DND-41 (cell line): ENCODE results near the gene LDHAL6B.
"Not testable (repeated sequence)": the region's sequence is repeated elsewhere in the genome, so short reads cannot be mapped to it uniquely, and the experiment has no call there.

Experiments
- ATAC-seq: fragments of 200-7000 bp; cut with Tn5 transposase; 3 replicates; pipeline ENCODE4 v1.9.1; 2021; ENCODE audit warnings: low read depth; ENCODE audit not compliant: insufficient read depth
- DNase-seq: peaks from one replicate; pipeline ENCODE4 v3.0.0-alpha.2; 2020
- H2AFZ ChIP-seq: 2 replicates; pipeline ENCODE4 v1.6.0; 2012; ENCODE audit warnings: low read depth, low read length
- H3K27ac ChIP-seq: 2 replicates; pipeline ENCODE4 v1.5.1; 2012; ENCODE audit warnings: low read length, inconsistent platforms
- H3K27me3 ChIP-seq: fragments of 200-600 bp; sonication (generic); 2 replicates; pipeline ENCODE4 v1.6.0; 2012; ENCODE audit warnings: low read length, mild to moderate bottlenecking, inconsistent platforms; ENCODE audit not compliant: insufficient read depth, poor library complexity
- H3K36me3 ChIP-seq: 2 replicates; pipeline ENCODE4 v1.5.1; 2012; ENCODE audit warnings: low read length, inconsistent platforms; ENCODE audit not compliant: insufficient read depth
- H3K4me1 ChIP-seq: 2 replicates; pipeline ENCODE4 v1.5.1; 2012; ENCODE audit warnings: mild to moderate bottlenecking, low read length; ENCODE audit not compliant: insufficient read depth
- H3K4me2 ChIP-seq: 2 replicates; pipeline ENCODE4 v1.6.0; 2012; ENCODE audit warnings: mild to moderate bottlenecking, moderate library complexity, low read length, inconsistent platforms; ENCODE audit not compliant: insufficient read depth
- H3K4me3 ChIP-seq, 2 experiments: fragments of 200-600 bp in 1 of 2; shearing (Covaris generic) in 1 of 2; 2 replicates each; pipeline ENCODE4 v1.5.1; 2012 to 2016; ENCODE audit warnings: inconsistent platforms in 2 of 2, low read length in 2 of 2, mild to moderate bottlenecking in 2 of 2, low read depth in 1 of 2, moderate library complexity in 1 of 2
- H3K79me2 ChIP-seq: 2 replicates; pipeline ENCODE4 v1.6.0; 2012; ENCODE audit warnings: low read length, inconsistent platforms; ENCODE audit not compliant: insufficient read depth
- H3K9ac ChIP-seq: 2 replicates; pipeline ENCODE4 v1.6.0; 2012; ENCODE audit warnings: low read depth, mild to moderate bottlenecking, inconsistent platforms, low read length, moderate library complexity
- H3K9me3 ChIP-seq: 2 replicates; pipeline ENCODE4 v1.5.1; 2012; ENCODE audit warnings: low read length, moderate library complexity, mild to moderate bottlenecking, inconsistent platforms; ENCODE audit not compliant: insufficient read depth, severe bottlenecking
- H4K20me1 ChIP-seq: 2 replicates; pipeline ENCODE4 v1.6.0; 2012; ENCODE audit warnings: low read length; ENCODE audit not compliant: insufficient read depth
- EZH2 ChIP-seq: IDR thresholded peaks from 3 replicates; pipeline ENCODE4 v1.6.1; 2012; ENCODE audit warnings: borderline replicate concordance, low read depth, mild to moderate bottlenecking, moderate library complexity, low read length, inconsistent platforms; ENCODE audit not compliant: severe bottlenecking
- TF ChIP-seq, protein P1 (sequence below): IDR thresholded peaks from 2 replicates; pipeline ENCODE4 v1.5.1; 2012; ENCODE audit warnings: borderline replicate concordance, low read length, moderate library complexity, mild to moderate bottlenecking; ENCODE audit not compliant: poor library complexity, severe bottlenecking; ENCODE audit errors: extremely low read depth

The LDHAL6B gene

GRCh38 chr15:59158701-59159034 is 48.0 kb upstream of the LDHAL6B start:
- Histone ChIP-seq H4K20me1 (no peaks in the 10 kb centered on the region), H3K4me3 (no peak overlapping the region), H3K79me2 (no peaks in the 10 kb centered on the region), H3K9ac (no peak overlapping the region), H2AFZ (no peak overlapping the region), H3K9me3 (no peaks in the 10 kb centered on the region), H3K36me3 (no peaks in the 10 kb centered on the region), H3K4me2 (no peak overlapping the region), H3K27me3 (no peaks in the 10 kb centered on the region), H3K27ac (no peak overlapping the region), H3K4me1 (no peaks in the 10 kb centered on the region)
- TF ChIP-seq EZH2, result no peak
- TF ChIP-seq, protein P1, sequence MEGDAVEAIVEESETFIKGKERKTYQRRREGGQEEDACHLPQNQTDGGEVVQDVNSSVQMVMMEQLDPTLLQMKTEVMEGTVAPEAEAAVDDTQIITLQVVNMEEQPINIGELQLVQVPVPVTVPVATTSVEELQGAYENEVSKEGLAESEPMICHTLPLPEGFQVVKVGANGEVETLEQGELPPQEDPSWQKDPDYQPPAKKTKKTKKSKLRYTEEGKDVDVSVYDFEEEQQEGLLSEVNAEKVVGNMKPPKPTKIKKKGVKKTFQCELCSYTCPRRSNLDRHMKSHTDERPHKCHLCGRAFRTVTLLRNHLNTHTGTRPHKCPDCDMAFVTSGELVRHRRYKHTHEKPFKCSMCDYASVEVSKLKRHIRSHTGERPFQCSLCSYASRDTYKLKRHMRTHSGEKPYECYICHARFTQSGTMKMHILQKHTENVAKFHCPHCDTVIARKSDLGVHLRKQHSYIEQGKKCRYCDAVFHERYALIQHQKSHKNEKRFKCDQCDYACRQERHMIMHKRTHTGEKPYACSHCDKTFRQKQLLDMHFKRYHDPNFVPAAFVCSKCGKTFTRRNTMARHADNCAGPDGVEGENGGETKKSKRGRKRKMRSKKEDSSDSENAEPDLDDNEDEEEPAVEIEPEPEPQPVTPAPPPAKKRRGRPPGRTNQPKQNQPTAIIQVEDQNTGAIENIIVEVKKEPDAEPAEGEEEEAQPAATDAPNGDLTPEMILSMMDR, result no peak
- ATAC-seq (no peak), DNase-seq (no peak)

GRCh38 chr15:59159210-59159609 is 47.4 kb upstream of the LDHAL6B start:
- no peak for ATAC-seq
- H3K9ac ChIP-seq, result no peak overlapping the region
- no peak for DNase-seq
- no peaks in the 10 kb centered on the region for H3K36me3 ChIP-seq
- H3K79me2 ChIP-seq, result no peaks in the 10 kb centered on the region
- H2AFZ ChIP-seq, result no peak overlapping the region
- TF ChIP-seq, protein P1, result no peak
- TF ChIP-seq EZH2, result no peak
- H3K27me3 ChIP-seq, result no peaks in the 10 kb centered on the region
- no peaks in the 10 kb centered on the region for H4K20me1 ChIP-seq
- no peak overlapping the region for H3K27ac ChIP-seq
- H3K4me3 ChIP-seq, result no peak overlapping the region
- H3K9me3 ChIP-seq, result no peaks in the 10 kb centered on the region
- no peaks in the 10 kb centered on the region for H3K4me1 ChIP-seq
- H3K4me2 ChIP-seq, result no peak overlapping the region

GRCh38 chr15:59160880-59161593 is 45.6 kb upstream of the LDHAL6B start:
- ATAC-seq (no peak), DNase-seq (no peak)
- H3K4me3 ChIP-seq, result no peak overlapping the region
- TF ChIP-seq, protein P1, result peak; percentile 51
- no peak for TF ChIP-seq EZH2
- no peaks in the 10 kb centered on the region for H3K27me3 ChIP-seq
- H3K4me1 ChIP-seq, result no peaks in the 10 kb centered on the region
- no peaks in the 10 kb centered on the region for H3K9me3 ChIP-seq
- H3K36me3 ChIP-seq, result no peaks in the 10 kb centered on the region
- H3K27ac ChIP-seq, result no peak overlapping the region
- no peak overlapping the region for H2AFZ ChIP-seq
- no peaks in the 10 kb centered on the region for H4K20me1 ChIP-seq
- no peaks in the 10 kb centered on the region for H3K79me2 ChIP-seq
- no peak overlapping the region for H3K4me2 ChIP-seq
- H3K9ac ChIP-seq, result no peak overlapping the region

DNA sequence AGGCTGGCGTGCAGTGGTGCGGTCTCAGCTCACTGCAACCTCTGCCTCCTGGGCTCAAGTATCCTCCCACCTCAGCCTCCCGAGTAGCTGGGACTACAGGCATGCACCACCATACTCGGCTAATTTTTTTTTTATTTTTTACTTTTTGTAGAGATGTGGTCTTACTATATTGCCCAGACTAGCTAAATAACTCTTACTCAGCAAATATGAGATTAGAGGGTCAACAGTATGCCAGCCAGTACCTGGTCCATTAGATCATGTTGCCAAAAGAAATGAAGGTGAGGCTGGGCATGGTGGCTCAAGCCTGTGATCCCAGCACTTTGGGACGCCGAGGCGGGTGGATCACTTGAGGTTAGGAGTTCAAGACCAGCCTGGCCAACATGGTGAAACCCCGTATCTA is 44.6 kb upstream of the LDHAL6B start:
- H3K79me2 ChIP-seq, H2AFZ ChIP-seq, H3K36me3 ChIP-seq, H3K4me3 ChIP-seq, H4K20me1 ChIP-seq, ATAC-seq, H3K27me3 ChIP-seq, DNase-seq, H3K9ac ChIP-seq, H3K9me3 ChIP-seq, H3K4me1 ChIP-seq, H3K27ac ChIP-seq, H3K4me2 ChIP-seq: not testable (repeated sequence)
